Stimulated activated CD4-positive, alpha-beta T cell treated with anti-CD3 and anti-CD28 coated beads, Interleukin-12 subunit alpha, Interleukin-12 subunit beta, amount 100 ng/mL, for 4 hours (primary cell): ENCODE results near the gene SINHCAF.
"Not testable (repeated sequence)": the region's sequence is repeated elsewhere in the genome, so short reads cannot be mapped to it uniquely, and the experiment has no call there.

ENCODE experiments used
- DNase-seq: peaks from one replicate; pipeline ENCODE4 v3.0.0-alpha.2; 2020

SINHCAF gene

GRCh38 chr12:31259136-31259886, 66.6 kb downstream of the SINHCAF start:
- no peak for DNase-seq

GRCh38 chr12:31257784-31258183, 68.2 kb downstream of the SINHCAF start:
- DNase-seq = no peak

- DNase-seq = peak; percentile 1
Observed at GRCh38 chr12:31251707-31252611, 74.0 kb downstream of the SINHCAF start.

- no peak for DNase-seq
Observed at GRCh38 chr12:31250179-31250578, 75.8 kb downstream of the SINHCAF start.

GRCh38 chr12:31249356-31249755, 76.6 kb downstream of the SINHCAF start:
- DNase-seq = no peak

- DNase-seq = no peak
Observed at GRCh38 chr12:31248815-31249214, 77.1 kb downstream of the SINHCAF start.

GRCh38 chr12:31248337-31248736, 77.6 kb downstream of the SINHCAF start:
- no peak for DNase-seq

- DNase-seq = no peak
Observed at GRCh38 chr12:31246470-31246850, 79.5 kb downstream of the SINHCAF start.

GRCh38 chr12:31245822-31246469, 80.0 kb downstream of the SINHCAF start:
- no peak for DNase-seq

GRCh38 chr12:31242418-31242817, 83.5 kb downstream of the SINHCAF start:
- DNase-seq = not testable (repeated sequence)

- DNase-seq = peak; percentile 53
Observed at GRCh38 chr12:31238764-31239387, 87.1 kb downstream of the SINHCAF start.

- DNase-seq = not testable (repeated sequence)
Observed at GRCh38 chr12:31238333-31238732, 87.6 kb downstream of the SINHCAF start.

- no peak for DNase-seq
Observed at GRCh38 chr12:31236998-31237637, 88.8 kb downstream of the SINHCAF start.

GRCh38 chr12:31235868-31236395, 90.0 kb downstream of the SINHCAF start:
- no peak for DNase-seq

- DNase-seq = no peak
Observed at GRCh38 chr12:31234955-31235867, 90.7 kb downstream of the SINHCAF start.

- DNase-seq = no peak
Observed at GRCh38 chr12:31234053-31234840, 91.7 kb downstream of the SINHCAF start.

GRCh38 chr12:31233061-31233730, 92.8 kb downstream of the SINHCAF start:
- no peak for DNase-seq

- no peak for DNase-seq
Observed at GRCh38 chr12:31232361-31232965, 93.5 kb downstream of the SINHCAF start.
